Loucy (cell line): ENCODE results near the gene MEGF9.

Source experiments
- H2AFZ ChIP-seq: fragments of 200-600 bp; sonication (generic); 2 replicates; pipeline ENCODE4 v1.6.0; 2016; ENCODE audit warnings: antibody characterized with exemption, mild to moderate bottlenecking, low read length, moderate library complexity
- H3F3A ChIP-seq: fragments of 200-600 bp; 2 replicates; pipeline ENCODE4 v1.6.0; 2016; ENCODE audit warnings: antibody characterized with exemption, low read depth, mild to moderate bottlenecking
- H3K27me3 ChIP-seq: fragments of 200-600 bp; sonication (generic); 2 replicates; pipeline ENCODE4 v1.6.1; 2014; ENCODE audit warnings: low read length, mild to moderate bottlenecking; ENCODE audit not compliant: insufficient read depth, poor library complexity, severe bottlenecking
- H3K36me3 ChIP-seq: fragments of 200-600 bp; sonication (generic); 2 replicates; pipeline ENCODE4 v1.6.1; 2016; ENCODE audit warnings: low read length; ENCODE audit not compliant: insufficient read depth
- H3K4me1 ChIP-seq: fragments of 200-600 bp; sonication (generic); 2 replicates; pipeline ENCODE4 v1.5.1; 2014; ENCODE audit warnings: low read length, mild to moderate bottlenecking; ENCODE audit not compliant: insufficient read depth, poor library complexity, severe bottlenecking
- H3K4me2 ChIP-seq: fragments of 200-600 bp; sonication (generic); 2 replicates; pipeline ENCODE4 v1.6.0; 2014; ENCODE audit warnings: antibody characterized with exemption, low read length, low read depth, mild to moderate bottlenecking; ENCODE audit not compliant: poor library complexity, severe bottlenecking
- H3K4me3 ChIP-seq: fragments of 200-600 bp; sonication (generic); 2 replicates; pipeline ENCODE4 v1.5.1; 2014; ENCODE audit warnings: low read length, mild to moderate bottlenecking, mixed read lengths; ENCODE audit not compliant: poor library complexity, severe bottlenecking
- H3K79me2 ChIP-seq: fragments of 200-600 bp; sonication (generic); 2 replicates; pipeline ENCODE4 v1.6.1; 2014; ENCODE audit warnings: low read length; ENCODE audit not compliant: insufficient read depth
- H3K9ac ChIP-seq: fragments of 200-600 bp; sonication (generic); 2 replicates; pipeline ENCODE4 v1.6.0; 2014; ENCODE audit warnings: mild to moderate bottlenecking, low read depth, low read length, moderate library complexity; ENCODE audit not compliant: poor library complexity, severe bottlenecking
- H3K9me2 ChIP-seq: fragments of 200-600 bp; sonication (generic); replicated peaks from 2 replicates; pipeline ENCODE4 v1.6.1; 2016; ENCODE audit warnings: low read depth, low read length, mixed read lengths
- H3K9me3 ChIP-seq: fragments of 200-600 bp; sonication (generic); 2 replicates; pipeline ENCODE4 v1.6.1; 2014; ENCODE audit warnings: mild to moderate bottlenecking, antibody characterized with exemption, low read length, low read depth; ENCODE audit not compliant: insufficient read depth
- H4K20me1 ChIP-seq: fragments of 200-600 bp; sonication (generic); 2 replicates; pipeline ENCODE4 v1.6.0; 2014; ENCODE audit warnings: antibody characterized with exemption, low read length, mild to moderate bottlenecking; ENCODE audit not compliant: insufficient read depth, poor library complexity, severe bottlenecking
- CTCF ChIP-seq: fragments of 200-600 bp; sonication (generic); conservative IDR thresholded peaks from 2 replicates; pipeline ENCODE4 v1.5.1; 2014; ENCODE audit warnings: mild to moderate bottlenecking, antibody characterized with exemption, low read length
- EZH2phosphoT487 ChIP-seq: fragments of 200-600 bp; IDR thresholded peaks from 2 replicates; pipeline ENCODE4 v1.6.1; 2018; ENCODE audit warnings: antibody characterized with exemption, mild to moderate bottlenecking, moderate library complexity, borderline replicate concordance

The MEGF9 gene

DNA sequence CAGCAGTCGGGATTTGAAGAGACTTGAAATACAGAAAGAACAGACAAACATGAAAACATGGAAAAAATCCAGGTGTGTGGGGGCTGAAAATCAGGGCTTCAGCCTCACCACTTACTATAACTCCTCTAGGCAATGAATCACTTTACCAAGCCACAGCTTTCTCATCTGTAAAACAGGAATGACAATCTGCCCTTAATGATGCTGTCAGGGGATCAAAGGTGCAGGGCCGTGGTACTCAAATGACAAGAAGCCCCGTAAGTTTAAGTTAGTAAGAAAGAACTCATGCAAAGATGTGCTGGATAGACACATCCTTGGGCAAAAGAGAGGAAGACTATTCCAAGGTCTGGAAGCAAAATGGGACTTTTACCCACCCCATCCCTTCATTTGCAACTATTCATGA lies 44.3 kb upstream of the MEGF9 start:
- H3K4me3 ChIP-seq: no peak overlapping the region
- H3K9ac ChIP-seq: no peak overlapping the region
- 0 out of 2 replicates have a peak, but pooled peaks cover 5% of the 10 kb centered on the region for H3F3A ChIP-seq
- no peak overlapping the region for H2AFZ ChIP-seq
- no peaks in the 10 kb centered on the region for H3K79me2 ChIP-seq
- no peak overlapping the region for H3K4me2 ChIP-seq
- H3K9me3 ChIP-seq: no peaks in the 10 kb centered on the region
- peaks cover 23% of the 10 kb centered on the region for H3K4me1 ChIP-seq
- no peaks in the 10 kb centered on the region for H3K27me3 ChIP-seq
- TF ChIP-seq CTCF: no peak
- TF ChIP-seq EZH2phosphoT487: no peak
- H3K36me3 ChIP-seq: peaks cover 33% of the 10 kb centered on the region; the same call in 1 of the 2 replicates
- no peaks in the 10 kb centered on the region for H3K9me2 ChIP-seq
- H4K20me1 ChIP-seq: no peaks in the 10 kb centered on the region

GRCh38 chr9:120757026-120757913 lies 43.0 kb upstream of the MEGF9 start:
- Histone ChIP-seq H3K9me2 (no peaks in the 10 kb centered on the region), H3F3A (0 out of 2 replicates have a peak, but pooled peaks cover 5% of the 10 kb centered on the region), H3K4me1 (peaks cover 23% of the 10 kb centered on the region), H2AFZ (no peak overlapping the region), H4K20me1 (no peaks in the 10 kb centered on the region), H3K79me2 (no peaks in the 10 kb centered on the region), H3K9me3 (no peaks in the 10 kb centered on the region), H3K36me3 (peaks cover 20% of the 10 kb centered on the region; the same call in 1 of the 2 replicates), H3K27me3 (no peaks in the 10 kb centered on the region), H3K4me2 (peak overlapping the region; percentile 7), H3K9ac (peak overlapping the region; percentile 14), H3K4me3 (no peak overlapping the region)
- TF ChIP-seq EZH2phosphoT487: no peak
- no peak for TF ChIP-seq CTCF

DNA sequence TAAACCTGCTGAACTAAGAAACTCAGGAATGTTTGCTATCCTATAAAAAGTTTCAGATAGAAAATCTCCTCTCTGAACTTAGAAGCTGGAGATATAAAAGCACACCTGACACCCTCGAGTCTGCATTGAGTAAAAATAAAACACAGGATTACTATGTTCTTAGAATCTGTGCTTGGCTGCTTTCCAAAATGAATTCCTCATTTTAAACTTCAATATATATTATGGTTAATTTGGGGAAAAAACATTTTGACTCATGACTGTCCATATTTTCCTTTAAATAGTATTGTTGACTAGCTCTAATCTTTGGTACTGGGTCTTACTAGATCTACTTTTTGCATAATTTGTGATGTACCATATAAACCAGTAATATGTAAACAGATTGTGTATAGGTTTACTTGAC lies 42.3 kb upstream of the MEGF9 start:
- Histone ChIP-seq H3K27me3 (no peaks in the 10 kb centered on the region), H2AFZ (no peak overlapping the region), H3K9ac (peak overlapping the region; percentile 14), H3F3A (0 out of 2 replicates have a peak, but pooled peaks cover 5% of the 10 kb centered on the region), H3K4me3 (no peak overlapping the region), H3K4me2 (no peak overlapping the region), H3K9me2 (no peaks in the 10 kb centered on the region), H3K79me2 (no peaks in the 10 kb centered on the region), H3K4me1 (peaks cover 23% of the 10 kb centered on the region), H3K9me3 (no peaks in the 10 kb centered on the region), H4K20me1 (no peaks in the 10 kb centered on the region), H3K36me3 (peaks cover 16% of the 10 kb centered on the region; the same call in 1 of the 2 replicates)
- TF ChIP-seq CTCF (no peak), EZH2phosphoT487 (no peak)
